GM12891 (cell line): ENCODE results near the gene TMEM150A.
A peak's percentile ranks its signal among the peaks of the same experiment; 100 is the strongest.
"Not testable (repeated sequence)": the region's sequence is repeated elsewhere in the genome, so short reads cannot be mapped to it uniquely, and the experiment has no call there.

Source experiments
- DNase-seq: peaks from one replicate; pipeline ENCODE4 v3.0.0; 2011; ENCODE audit warnings: low spot score; ENCODE audit not compliant: insufficient read length
- FAIRE-seq: peaks from 2 replicates; lab custom pipeline; 2011; peaks lifted over from hg19 to GRCh38; lab: Jason Lieb, UNC
- PAX5 ChIP-seq: IDR thresholded peaks from 2 replicates; pipeline ENCODE4 v1.6.1; 2011; ENCODE audit warnings: low read length, moderate library complexity, mild to moderate bottlenecking; ENCODE audit not compliant: insufficient read depth, severe bottlenecking
- POLR2A ChIP-seq: IDR thresholded peaks from 2 replicates; pipeline ENCODE4 v1.6.1; 2011; ENCODE audit warnings: low read depth, low read length, control low read depth
- POLR2AphosphoS5 ChIP-seq: IDR thresholded peaks from 2 replicates; pipeline ENCODE4 v1.6.1; 2011; ENCODE audit warnings: low read depth, low read length, control low read depth
- POU2F2 ChIP-seq: IDR thresholded peaks from 2 replicates; pipeline ENCODE4 v1.6.1; 2011; ENCODE audit warnings: low read depth, mild to moderate bottlenecking, control low read depth, low read length, moderate library complexity
- SPI1 ChIP-seq: IDR thresholded peaks from 2 replicates; pipeline ENCODE4 v1.6.1; 2011; ENCODE audit warnings: low read depth, low read length, control low read depth
- TAF1 ChIP-seq: IDR thresholded peaks from 2 replicates; pipeline ENCODE4 v1.6.1; 2011; ENCODE audit warnings: low read depth, low read length, control low read depth

Gene TMEM150A

DNA sequence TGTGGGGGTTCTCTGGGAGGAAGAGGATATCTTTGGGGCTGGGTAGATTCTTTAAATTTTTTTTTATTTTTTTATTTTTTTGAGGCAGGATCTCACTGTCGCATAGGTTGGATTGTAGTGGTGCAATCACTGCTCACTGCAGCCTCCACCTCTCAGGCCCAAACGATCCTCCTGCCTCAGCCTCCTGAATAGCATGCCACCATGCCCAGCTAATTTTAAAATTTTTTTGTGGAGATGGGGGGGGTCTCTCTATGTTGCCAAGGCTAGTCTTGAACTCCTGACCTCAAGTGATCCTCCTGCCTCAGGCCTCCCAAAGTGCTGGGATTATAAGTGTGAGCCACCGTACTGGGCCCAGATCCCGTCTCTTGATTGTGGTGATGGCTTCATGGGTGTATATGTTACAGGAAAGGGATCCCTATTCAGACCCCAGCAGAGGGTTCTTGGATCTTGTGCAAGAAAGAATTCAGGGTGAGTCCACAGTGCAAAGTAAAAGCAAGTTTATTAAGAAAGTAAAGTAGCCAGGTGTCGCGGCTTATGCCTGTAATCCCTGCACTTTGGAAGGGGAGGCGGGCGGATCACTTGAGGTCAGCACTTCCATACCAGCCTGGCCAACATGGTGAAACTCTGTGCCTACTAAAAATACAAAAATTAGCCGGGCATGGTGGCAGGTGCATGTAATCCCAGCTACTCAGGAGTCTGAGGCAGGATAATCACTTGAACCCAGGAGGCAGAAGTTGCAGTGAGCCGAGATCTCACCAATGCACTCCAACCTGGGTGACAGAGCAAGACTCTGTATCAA is 11.4 kb upstream of the TMEM150A start:
- DNase-seq (no peak), FAIRE-seq (no peak)
- TF ChIP-seq SPI1 (no peak), PAX5 (no peak), POU2F2 (no peak), TAF1 (no peak), POLR2AphosphoS5 (no peak), POLR2A (no peak)

DNA sequence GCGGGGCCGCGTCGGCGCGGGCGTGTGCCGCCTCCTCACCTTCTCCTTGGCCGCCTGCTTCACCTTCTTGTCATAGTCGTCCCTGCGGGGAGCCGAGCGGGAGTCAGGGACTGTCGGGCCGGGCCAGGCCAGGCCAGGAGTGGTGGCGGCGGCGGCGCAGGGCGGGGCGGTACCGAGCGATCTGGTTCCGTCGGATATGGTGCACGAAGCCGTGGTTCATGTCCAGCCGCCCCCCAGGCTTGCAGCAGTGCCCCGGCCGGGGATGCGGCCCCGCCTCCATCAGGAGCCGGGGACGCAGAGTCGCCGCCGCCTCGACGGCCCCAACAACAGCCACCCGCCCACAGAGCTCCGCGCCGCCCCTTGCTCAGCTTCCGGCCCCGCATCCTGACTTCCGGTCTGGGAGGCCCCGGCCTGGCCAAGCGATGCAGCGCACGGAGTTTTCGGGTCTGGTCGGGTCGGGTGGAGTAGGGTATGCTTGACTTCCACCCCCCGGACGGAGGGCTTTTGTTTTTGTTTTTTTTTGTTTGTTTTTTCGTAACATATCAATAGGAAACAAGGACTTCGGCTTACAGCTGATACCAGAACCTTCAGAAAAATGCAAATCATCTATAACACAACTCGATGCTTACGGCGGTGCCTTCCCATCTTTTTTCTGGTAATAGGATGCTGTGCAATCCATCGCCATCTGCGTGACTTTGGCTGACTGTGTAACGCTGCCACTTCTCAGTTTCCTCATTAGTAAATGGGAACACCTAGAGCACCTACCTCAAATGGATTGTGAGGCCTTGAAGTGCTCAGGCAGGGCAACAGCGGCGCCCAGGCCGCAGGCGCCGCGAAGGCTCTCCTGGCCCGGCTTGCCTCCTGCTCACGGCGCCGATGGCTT is 9.4 kb upstream of the TMEM150A start, which contains the start of gene C2orf68:
TSS of gene C2orf68 (minus strand) at position 362 of the 883 bp plus-strand sequence. CDS start at position 280, 82 bp downstream.
- FAIRE-seq (peak; percentile 78), DNase-seq (peak; percentile 96)
- TF ChIP-seq POLR2A (peak; percentile 91), SPI1 (0 out of 2 replicates have a peak, but pooled peaks have one; percentile 21), PAX5 (peak; percentile 60), POU2F2 (peak; percentile 60), TAF1 (peak; percentile 78), POLR2AphosphoS5 (peak; percentile 89)

DNA sequence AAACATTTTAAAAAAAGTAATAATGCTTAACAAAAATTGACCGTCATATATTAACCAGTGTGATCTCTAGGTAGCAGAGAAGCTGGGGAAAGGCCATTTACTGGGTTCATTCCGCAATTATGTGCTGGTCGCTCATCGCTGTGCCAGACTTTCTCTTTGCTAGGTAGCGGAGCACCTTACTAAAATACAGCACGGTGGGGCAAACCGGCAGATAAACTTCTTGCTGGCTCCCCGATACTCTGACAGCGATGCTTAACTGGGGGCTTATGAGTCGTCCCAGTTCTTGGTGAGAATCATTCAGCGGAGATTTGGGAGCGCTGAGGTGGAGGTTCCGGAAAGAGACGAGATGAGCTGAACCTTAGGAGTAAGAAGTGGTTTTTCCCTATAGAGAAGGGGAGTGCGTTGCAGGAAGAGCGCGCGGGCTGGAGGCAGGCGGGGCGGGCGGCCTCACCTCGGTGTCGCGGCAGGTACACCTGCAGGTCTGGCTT is 8.8 kb upstream of the TMEM150A start:
- DNase-seq = no peak
- no peak for TF ChIP-seq POU2F2
- no peak for TF ChIP-seq POLR2A
- TF ChIP-seq POLR2AphosphoS5 = no peak
- no peak for TF ChIP-seq SPI1
- TF ChIP-seq TAF1 = no peak
- no peak for TF ChIP-seq PAX5
- no peak for FAIRE-seq

DNA sequence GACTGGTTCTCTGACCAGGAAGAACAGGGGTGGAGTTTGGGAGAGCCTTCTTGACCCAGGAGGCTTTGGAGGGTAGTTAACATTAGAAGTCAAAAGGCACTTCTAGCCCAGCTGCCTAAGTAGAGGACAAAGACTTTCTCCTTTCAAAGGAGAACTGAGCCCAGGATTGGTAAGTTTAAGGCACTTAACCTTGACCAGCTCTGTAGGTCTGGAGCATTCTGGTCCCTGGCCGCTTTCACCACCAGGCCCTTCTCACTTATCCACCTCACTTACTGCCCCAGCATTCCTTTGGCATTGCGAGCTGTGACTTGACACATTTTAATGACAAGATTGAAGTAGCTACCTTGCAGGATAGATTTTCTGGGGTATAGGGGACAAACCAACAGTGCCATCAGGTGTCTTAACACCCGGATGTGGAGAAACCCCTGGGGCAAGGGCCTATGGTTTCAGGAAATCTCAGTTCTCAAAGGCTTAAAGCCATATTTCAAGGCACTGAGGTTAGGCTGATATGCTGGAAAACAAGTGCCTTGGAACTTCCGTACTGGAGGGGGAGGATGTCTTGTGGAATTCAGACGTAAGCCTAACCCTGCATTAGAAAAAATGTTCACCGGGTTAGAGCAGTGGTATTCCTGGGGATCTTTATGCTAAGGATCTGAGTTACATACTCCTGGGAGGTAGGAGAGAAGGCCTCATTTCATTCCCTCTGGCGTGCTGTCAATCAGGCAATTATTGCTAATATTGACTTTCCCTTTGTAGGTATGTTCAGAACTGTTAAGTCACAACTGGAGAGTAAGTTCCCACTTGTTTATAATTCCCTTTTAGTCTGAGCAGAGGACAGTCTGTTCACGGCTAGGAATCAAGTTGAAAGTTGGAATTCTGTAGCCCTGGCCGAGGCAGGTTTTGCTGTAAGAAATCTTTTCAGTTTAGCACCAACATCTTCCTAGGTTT is 5.0 kb upstream of the TMEM150A start:
- no peak for TF ChIP-seq POU2F2
- TF ChIP-seq SPI1 = no peak
- no peak for TF ChIP-seq POLR2AphosphoS5
- FAIRE-seq (no peak), DNase-seq (no peak)

DNA sequence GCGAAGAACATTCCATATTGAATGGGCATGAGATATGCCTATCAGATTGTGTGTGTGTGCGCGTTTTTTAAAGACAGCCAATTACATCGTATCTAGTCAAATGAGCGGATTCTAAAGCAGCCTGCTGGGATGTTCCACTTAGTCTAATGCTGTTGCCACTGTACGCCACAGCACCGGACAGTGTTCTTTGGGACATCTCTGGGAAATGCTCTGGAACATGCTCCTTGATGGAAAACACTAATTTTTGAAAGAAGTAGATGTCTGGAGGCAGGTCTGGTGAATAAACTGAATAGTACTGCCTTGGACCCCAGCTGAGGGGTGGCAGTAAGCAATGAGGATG is 3.6 kb upstream of the TMEM150A start:
- DNase-seq (no peak), FAIRE-seq (no peak)
- TF ChIP-seq POU2F2 (no peak), SPI1 (no peak), TAF1 (no peak), POLR2AphosphoS5 (no peak), POLR2A (no peak), PAX5 (no peak)

DNA sequence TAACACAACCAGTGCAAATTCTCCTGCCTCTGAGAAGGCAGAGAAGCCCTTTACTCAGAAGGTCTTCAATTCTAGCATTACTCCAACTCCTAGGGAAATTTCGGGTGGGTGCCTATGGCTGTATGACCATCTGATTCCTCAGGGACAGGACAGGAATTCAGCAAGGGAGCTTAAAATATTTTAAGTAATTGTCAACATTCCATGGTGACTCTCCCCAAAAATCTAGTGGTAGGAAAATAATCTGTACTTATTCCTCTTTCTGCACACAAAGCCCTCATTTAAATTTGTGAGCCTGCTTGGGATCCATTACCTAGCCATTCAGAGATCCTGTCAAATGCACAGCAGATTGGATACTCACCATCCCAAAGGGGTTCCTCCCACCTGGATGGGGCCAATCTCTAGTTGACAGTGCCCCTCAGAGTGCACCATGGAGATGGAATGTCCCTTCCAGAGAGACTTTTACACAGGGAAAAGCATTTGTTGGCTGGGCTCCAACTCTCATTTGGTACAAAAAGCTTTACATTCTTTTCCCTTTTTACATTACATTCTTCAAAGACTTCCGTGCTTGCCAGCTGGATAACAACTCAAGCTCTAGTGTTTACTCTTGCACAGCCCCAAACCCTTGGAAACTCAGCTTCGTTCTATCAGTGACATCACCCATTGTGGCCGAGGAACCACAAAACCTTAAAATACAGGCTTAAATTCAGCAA is 3.1 kb upstream of the TMEM150A start:
- FAIRE-seq (no peak), DNase-seq (no peak)
- TF ChIP-seq TAF1 (no peak), PAX5 (no peak), SPI1 (no peak), POLR2AphosphoS5 (no peak), POU2F2 (no peak), POLR2A (no peak)

DNA sequence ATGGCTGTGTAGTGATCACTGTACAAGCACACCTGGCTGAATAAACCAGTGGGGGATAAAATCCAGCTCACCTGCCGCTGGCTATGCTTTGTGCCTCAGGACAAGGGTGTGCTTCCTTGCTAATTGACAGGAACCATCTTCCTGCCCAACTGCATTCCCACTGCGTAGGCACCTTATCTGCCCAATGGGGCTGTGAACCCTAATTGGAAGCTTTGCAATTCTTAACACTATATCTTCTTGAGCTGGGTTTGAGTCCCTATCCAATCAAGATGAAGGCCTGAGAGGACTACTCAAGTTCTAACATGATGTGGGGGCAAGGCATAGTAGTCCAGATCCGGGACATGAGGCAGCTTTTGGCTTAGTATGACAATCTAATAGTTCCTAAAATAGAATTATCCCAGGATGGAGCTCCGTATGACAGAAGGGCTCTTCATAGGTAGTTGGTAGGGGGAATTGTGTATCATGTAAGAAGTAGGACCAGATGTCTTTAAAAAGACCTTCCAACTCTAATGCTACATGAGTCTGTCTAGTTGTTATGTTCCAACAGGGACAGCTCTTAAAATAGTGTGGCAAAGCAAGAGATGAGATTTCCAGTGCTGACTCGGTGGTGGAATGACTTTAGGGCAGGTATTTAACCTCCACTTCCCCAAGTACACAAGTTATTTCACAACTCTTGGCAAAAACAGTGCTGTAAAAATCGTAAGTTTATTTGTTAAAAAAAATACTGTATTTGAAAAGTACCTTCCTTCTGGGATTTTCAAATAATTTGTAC is 2.3 kb upstream of the TMEM150A start:
- DNase-seq (no peak), FAIRE-seq (no peak)
- TF ChIP-seq POLR2AphosphoS5 = no peak
- peak; percentile 45; the same call in 1 of the 2 replicates for TF ChIP-seq POLR2A

DNA sequence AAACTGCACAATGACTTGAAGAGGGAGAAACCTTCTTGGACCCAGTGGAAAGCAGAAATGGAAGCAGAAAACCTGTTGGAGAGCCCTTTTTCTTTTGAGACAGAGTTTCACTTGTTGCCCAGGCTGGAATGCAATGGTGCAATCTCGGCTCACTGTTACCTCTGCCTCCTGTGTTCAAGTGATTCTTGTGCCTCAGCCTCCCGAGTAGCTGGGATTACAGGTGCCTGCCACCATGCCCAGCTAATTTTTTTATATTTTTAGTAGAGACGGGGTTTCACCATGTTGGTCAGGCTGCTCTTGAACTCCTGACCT is 1.6 kb upstream of the TMEM150A start:
- not testable (repeated sequence) for DNase-seq, FAIRE-seq
